GM23248 (cell line): ENCODE data around the gene CNTNAP1. TPM values are rescaled to one million over a fixed set of nuclear protein-coding genes. Genes with fewer than 3 reads are reported as not detected.

ENCODE experiments used
- DNase-seq: peaks from one replicate; pipeline ENCODE4 v3.0.0-alpha.2; 2015
- H2AFZ ChIP-seq: fragments of 200-600 bp; sonication (generic); 2 replicates; pipeline ENCODE4 v1.6.1; 2016; ENCODE audit warnings: antibody characterized with exemption
- H3F3A ChIP-seq: fragments of 200-600 bp; sonication (generic); 2 replicates; pipeline ENCODE4 v1.6.1; 2016; ENCODE audit warnings: mild to moderate bottlenecking, antibody characterized with exemption, mixed run types; ENCODE audit not compliant: insufficient read depth
- H3K27ac ChIP-seq: fragments of 200-600 bp; sonication (generic); 2 replicates; pipeline ENCODE4 v1.5.1; 2016; ENCODE audit warnings: mild to moderate bottlenecking
- H3K27me3 ChIP-seq: fragments of 200-600 bp; sonication (generic); replicated peaks from 2 replicates; pipeline ENCODE4 v1.6.1; 2016; ENCODE audit warnings: mild to moderate bottlenecking; ENCODE audit not compliant: insufficient read depth
- H3K36me3 ChIP-seq: fragments of 200-600 bp; sonication (generic); 2 replicates; pipeline ENCODE4 v1.6.1; 2016; ENCODE audit warnings: low read depth, mild to moderate bottlenecking
- H3K4me1 ChIP-seq: fragments of 200-600 bp; sonication (generic); 2 replicates; pipeline ENCODE4 v1.6.1; 2016; ENCODE audit warnings: mild to moderate bottlenecking; ENCODE audit not compliant: insufficient read depth
- H3K4me2 ChIP-seq: fragments of 200-600 bp; sonication (generic); one replicate; pipeline ENCODE4 v1.6.1; 2016; ENCODE audit warnings: mild to moderate bottlenecking; ENCODE audit not compliant: unreplicated experiment
- H3K4me3 ChIP-seq: fragments of 200-600 bp; sonication (generic); 2 replicates; pipeline ENCODE4 v1.5.1; 2016; ENCODE audit warnings: mild to moderate bottlenecking
- H3K79me2 ChIP-seq: fragments of 200-600 bp; sonication (generic); 2 replicates; pipeline ENCODE4 v1.6.1; 2016; ENCODE audit warnings: mild to moderate bottlenecking; ENCODE audit not compliant: insufficient read depth
- H3K9ac ChIP-seq: fragments of 200-600 bp; sonication (generic); 2 replicates; pipeline ENCODE4 v1.6.1; 2016; ENCODE audit warnings: mild to moderate bottlenecking
- H3K9me2 ChIP-seq: fragments of 200-600 bp; sonication (generic); 2 replicates; pipeline ENCODE4 v1.6.1; 2016; ENCODE audit warnings: mixed run types, mild to moderate bottlenecking, moderate library complexity; ENCODE audit not compliant: insufficient read depth
- H3K9me3 ChIP-seq: fragments of 200-600 bp; sonication (generic); one replicate; pipeline ENCODE4 v1.6.1; 2017; ENCODE audit warnings: low read depth
- H4K20me1 ChIP-seq: fragments of 200-600 bp; sonication (generic); 2 replicates; pipeline ENCODE4 v1.6.0; 2016; ENCODE audit not compliant: insufficient read depth
- EZH2 ChIP-seq: fragments of 200-600 bp; sonication (generic); IDR thresholded peaks from 2 replicates; pipeline ENCODE4 v1.6.1; 2018; ENCODE audit warnings: antibody characterized with exemption, mild to moderate bottlenecking; ENCODE audit not compliant: insufficient read depth, poor library complexity, severe bottlenecking
- EZH2phosphoT487 ChIP-seq: fragments of 200-600 bp; sonication (generic); IDR thresholded peaks from 2 replicates; pipeline ENCODE4 v1.6.1; 2018; ENCODE audit warnings: antibody characterized with exemption, moderate library complexity, mild to moderate bottlenecking, low read depth; ENCODE audit not compliant: insufficient read depth
- WGBS, 2 experiments: methylation state at CpG; one replicate each; pipeline ENCODE4 v1.1.6; 2015 to 2017; ENCODE audit warnings: low lambda C conversion rate in 2 of 2, low coverage in 1 of 2; ENCODE audit errors: missing lambda C conversion rate in 2 of 2; 5-methylcytosine and 5-hydroxymethylcytosine counted together
- in situ Hi-C: fragments of 300-500 bp; cut with MboI; formaldehyde crosslinking; loops from 2 replicates; pipeline ENCODE4 v1.15.0; 2020
- polyA plus RNA-seq: library from polyadenylated mRNA; unstranded; fragments of >200 nt; fragmentation: Nextera tagmentation; extraction: Ambion mirVana; gene quantifications from 2 replicates; pipeline ENCODE4 v1.2.1, GENCODE V29; 2016
- total RNA-seq: library from RNA; depleted of rRNA; stranded (reverse); fragments of >200 nt; shearing (Covaris generic); gene quantifications from 2 replicates; pipeline ENCODE4 v1.2.3, GENCODE V29; 2014; rRNA removed

Gene CNTNAP1
- total RNA-seq, result 23.3 and 24.5 TPM in 2 replicates
- polyA plus RNA-seq, result 3.2 and 3.6 TPM in 2 replicates

- no peaks in the 10 kb centered on the region for H3K9me3 ChIP-seq
- in situ Hi-C loops, result no loop called here
- H3K9ac ChIP-seq, result peak within 1 kb of the TSS; percentile 74
- no peaks in the 10 kb centered on the region for H4K20me1 ChIP-seq
- no peaks in the 10 kb centered on the region for H3K27me3 ChIP-seq
- peak within 1 kb of the TSS; percentile 79 for H3K4me3 ChIP-seq
- H3K4me2 ChIP-seq, result peak within 1 kb of the TSS; percentile 71
- peak within 1 kb of the TSS; percentile 87 for H2AFZ ChIP-seq
- no peaks in the 10 kb centered on the region for H3K9me2 ChIP-seq
- DNase-seq, result peak; percentile 84
- TF ChIP-seq EZH2 (no peak), EZH2phosphoT487 (no peak)
- H3F3A ChIP-seq, result peaks cover 21% of the 10 kb centered on the region
- peak within 1 kb of the TSS; percentile 66 for H3K27ac ChIP-seq
- H3K79me2 ChIP-seq, result peaks cover 6% of the 10 kb centered on the region; the same call in 1 of the 2 replicates
- H3K4me1 ChIP-seq, result peaks cover 26% of the 10 kb centered on the region
- 11 to 13% methylated on average over 19 to 22 of the region's 22 CpGs for whole genome bisulfite sequencing, 2 experiments
- H3K36me3 ChIP-seq, result no peaks in the 10 kb centered on the region
These were observed at the start of gene CNTNAP1 for GRCh38 chr17:42681976-42682721. Gene CNTNAP1, plus strand, starts transcription at chr17:42682531. Its CDS starts 299 bp downstream, at chr17:42682830.

GRCh38 chr17:42632949-42633444 is 49.3 kb upstream of the CNTNAP1 start:
- H3K79me2 ChIP-seq, result no peaks in the 10 kb centered on the region
- H3K9ac ChIP-seq, result no peak overlapping the region
- H3K4me1 ChIP-seq, result no peaks in the 10 kb centered on the region
- no peaks in the 10 kb centered on the region for H4K20me1 ChIP-seq
- 84 to 87% methylated on average over 9 of the region's 9 CpGs for WGBS, 2 experiments
- H3K27me3 ChIP-seq, result no peaks in the 10 kb centered on the region
- DNase-seq, result no peak
- no peaks in the 10 kb centered on the region for H3K9me2 ChIP-seq
- no peak overlapping the region for H3K27ac ChIP-seq
- no peak overlapping the region for H2AFZ ChIP-seq
- no peaks in the 10 kb centered on the region for H3F3A ChIP-seq
- in situ Hi-C loops, result no loop called here
- no peak overlapping the region for H3K4me2 ChIP-seq
- H3K36me3 ChIP-seq, result no peaks in the 10 kb centered on the region
- H3K9me3 ChIP-seq, result no peaks in the 10 kb centered on the region
- no peak overlapping the region for H3K4me3 ChIP-seq
- no peak for TF ChIP-seq EZH2
- no peak for TF ChIP-seq EZH2phosphoT487

DNA sequence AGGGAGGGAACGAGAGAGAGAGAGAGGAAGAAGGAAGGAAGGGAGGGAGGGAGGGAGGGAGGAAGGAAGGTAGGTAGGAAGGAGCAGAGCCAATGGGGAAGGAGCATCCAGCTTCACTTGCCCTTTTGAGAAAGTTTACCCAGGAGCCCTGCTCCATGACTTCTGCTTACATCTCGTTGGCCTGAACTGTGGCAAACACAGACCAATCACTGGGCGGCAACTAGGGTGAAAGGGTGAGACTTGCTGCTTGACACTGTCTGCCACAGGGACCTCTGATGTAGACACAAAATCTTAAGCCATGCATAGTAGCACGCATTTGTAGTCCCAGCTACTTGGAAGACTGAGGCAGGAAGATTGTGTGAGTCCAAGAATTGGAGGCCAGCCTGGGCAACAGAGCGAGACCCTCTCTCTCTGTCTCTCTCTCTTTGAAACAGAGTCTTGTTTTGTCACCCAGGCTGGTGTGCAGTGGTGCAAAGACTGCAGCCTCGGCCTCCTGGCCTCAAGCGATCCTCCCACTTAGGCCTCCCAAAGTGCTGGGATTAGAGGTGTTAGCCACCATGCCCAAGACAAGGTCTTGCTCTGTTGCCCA is 42.7 kb upstream of the CNTNAP1 start:
- Histone ChIP-seq H3K9ac (no peak overlapping the region), H3K4me3 (no peak overlapping the region), H3K36me3 (no peaks in the 10 kb centered on the region), H2AFZ (no peak overlapping the region), H3K27ac (no peak overlapping the region), H3K27me3 (no peaks in the 10 kb centered on the region), H3K9me2 (no peaks in the 10 kb centered on the region), H3K4me2 (no peak overlapping the region), H3F3A (no peaks in the 10 kb centered on the region), H3K9me3 (no peaks in the 10 kb centered on the region), H4K20me1 (no peaks in the 10 kb centered on the region), H3K4me1 (no peaks in the 10 kb centered on the region), H3K79me2 (no peaks in the 10 kb centered on the region)
- in situ Hi-C loops, result no loop called here
- 64 to 66% methylated on average over 6 of the region's 7 CpGs for WGBS, 2 experiments
- no peak for DNase-seq
- TF ChIP-seq EZH2phosphoT487 (no peak), EZH2 (no peak)

GRCh38 chr17:42640121-42640520 is 42.2 kb upstream of the CNTNAP1 start:
- Histone ChIP-seq H4K20me1 (no peaks in the 10 kb centered on the region), H3K27me3 (no peaks in the 10 kb centered on the region), H3K4me3 (no peak overlapping the region), H3F3A (no peaks in the 10 kb centered on the region), H3K9ac (no peak overlapping the region), H2AFZ (no peak overlapping the region), H3K79me2 (no peaks in the 10 kb centered on the region), H3K27ac (no peak overlapping the region), H3K9me2 (no peaks in the 10 kb centered on the region), H3K9me3 (no peaks in the 10 kb centered on the region), H3K4me1 (no peaks in the 10 kb centered on the region), H3K36me3 (no peaks in the 10 kb centered on the region), H3K4me2 (no peak overlapping the region)
- WGBS, 2 experiments, result 71 to 74% methylated on average over 4 of the region's 4 CpGs
- in situ Hi-C loops, result no loop called here
- no peak for DNase-seq
- TF ChIP-seq EZH2phosphoT487 (no peak), EZH2 (no peak)
